Measurements from ENCODE around the gene TGFBI.

Gene TGFBI

DNA sequence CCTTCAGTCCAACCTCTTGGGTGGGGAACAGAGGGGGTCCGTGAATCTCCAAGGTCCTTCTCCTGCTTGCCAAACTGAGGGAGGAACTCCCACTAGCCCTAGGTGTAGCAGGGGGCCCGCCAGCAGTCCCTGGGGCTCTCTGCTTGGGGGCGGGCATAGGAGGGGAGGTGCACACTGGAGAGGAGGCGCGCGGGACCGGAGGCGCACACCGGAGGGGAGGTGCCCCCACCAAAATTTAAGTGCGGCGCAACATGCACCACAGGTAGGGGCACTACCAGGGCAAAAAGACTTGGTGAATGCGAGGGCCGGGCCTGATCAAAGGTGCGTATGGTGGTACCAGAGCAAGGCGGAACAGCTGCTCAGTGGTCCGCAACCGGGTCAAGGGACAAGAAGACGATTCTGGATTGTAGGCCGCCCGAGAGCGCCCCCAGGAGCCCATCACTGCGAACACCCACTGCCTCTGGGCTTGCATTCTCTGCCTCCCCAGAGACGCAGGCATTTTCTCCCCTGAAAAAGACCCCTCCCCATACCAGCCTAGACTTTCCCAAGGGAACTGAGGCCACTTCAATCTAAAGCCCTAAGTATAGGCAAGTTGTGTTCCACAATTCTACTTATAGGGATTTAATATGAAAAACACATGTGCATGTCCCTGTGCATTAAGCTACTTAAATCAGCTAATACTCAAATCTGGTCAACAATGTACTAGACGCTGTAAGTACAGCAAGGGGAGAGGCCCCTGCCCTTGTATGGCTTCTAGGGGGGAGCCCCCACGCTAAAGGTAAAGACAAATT, 50.6 kb downstream of the TGFBI start:
- no peak overlapping the region for H3K4me3 ChIP-seq (ENCODE audit: low read depth, low read length)
- no peak for DNase-seq (ENCODE audit: low read depth)
- TF ChIP-seq, protein P1, sequence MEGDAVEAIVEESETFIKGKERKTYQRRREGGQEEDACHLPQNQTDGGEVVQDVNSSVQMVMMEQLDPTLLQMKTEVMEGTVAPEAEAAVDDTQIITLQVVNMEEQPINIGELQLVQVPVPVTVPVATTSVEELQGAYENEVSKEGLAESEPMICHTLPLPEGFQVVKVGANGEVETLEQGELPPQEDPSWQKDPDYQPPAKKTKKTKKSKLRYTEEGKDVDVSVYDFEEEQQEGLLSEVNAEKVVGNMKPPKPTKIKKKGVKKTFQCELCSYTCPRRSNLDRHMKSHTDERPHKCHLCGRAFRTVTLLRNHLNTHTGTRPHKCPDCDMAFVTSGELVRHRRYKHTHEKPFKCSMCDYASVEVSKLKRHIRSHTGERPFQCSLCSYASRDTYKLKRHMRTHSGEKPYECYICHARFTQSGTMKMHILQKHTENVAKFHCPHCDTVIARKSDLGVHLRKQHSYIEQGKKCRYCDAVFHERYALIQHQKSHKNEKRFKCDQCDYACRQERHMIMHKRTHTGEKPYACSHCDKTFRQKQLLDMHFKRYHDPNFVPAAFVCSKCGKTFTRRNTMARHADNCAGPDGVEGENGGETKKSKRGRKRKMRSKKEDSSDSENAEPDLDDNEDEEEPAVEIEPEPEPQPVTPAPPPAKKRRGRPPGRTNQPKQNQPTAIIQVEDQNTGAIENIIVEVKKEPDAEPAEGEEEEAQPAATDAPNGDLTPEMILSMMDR (IDR thresholded peaks at IDR 0.05; ENCODE audit: control insufficient read depth, extremely low read depth, insufficient read depth): no peak

DNA sequence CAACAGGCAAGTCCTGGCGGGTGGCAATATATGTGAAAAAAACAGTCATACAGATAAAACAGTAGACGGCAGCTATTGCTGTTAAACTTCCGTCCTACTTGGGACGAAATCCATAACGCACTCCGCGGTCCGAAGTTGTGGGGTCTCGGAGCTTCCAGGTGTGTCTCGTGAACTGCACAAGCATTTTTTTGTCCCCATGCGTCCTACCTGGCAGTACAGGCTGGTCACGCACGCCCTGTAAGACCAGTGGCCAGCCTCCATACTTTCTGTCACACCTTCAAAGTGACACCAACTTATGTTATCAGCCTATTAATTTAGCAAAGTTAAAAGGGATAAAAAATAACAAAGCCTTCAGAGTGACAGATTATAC, 51.3 kb downstream of the TGFBI start:
- TF ChIP-seq, protein P1 (IDR thresholded peaks at IDR 0.05; ENCODE audit: control insufficient read depth, extremely low read depth, insufficient read depth): no peak
- no peak overlapping the region for H3K4me3 ChIP-seq (ENCODE audit: low read depth, low read length)
- no peak for DNase-seq (ENCODE audit: low read depth)

DNA sequence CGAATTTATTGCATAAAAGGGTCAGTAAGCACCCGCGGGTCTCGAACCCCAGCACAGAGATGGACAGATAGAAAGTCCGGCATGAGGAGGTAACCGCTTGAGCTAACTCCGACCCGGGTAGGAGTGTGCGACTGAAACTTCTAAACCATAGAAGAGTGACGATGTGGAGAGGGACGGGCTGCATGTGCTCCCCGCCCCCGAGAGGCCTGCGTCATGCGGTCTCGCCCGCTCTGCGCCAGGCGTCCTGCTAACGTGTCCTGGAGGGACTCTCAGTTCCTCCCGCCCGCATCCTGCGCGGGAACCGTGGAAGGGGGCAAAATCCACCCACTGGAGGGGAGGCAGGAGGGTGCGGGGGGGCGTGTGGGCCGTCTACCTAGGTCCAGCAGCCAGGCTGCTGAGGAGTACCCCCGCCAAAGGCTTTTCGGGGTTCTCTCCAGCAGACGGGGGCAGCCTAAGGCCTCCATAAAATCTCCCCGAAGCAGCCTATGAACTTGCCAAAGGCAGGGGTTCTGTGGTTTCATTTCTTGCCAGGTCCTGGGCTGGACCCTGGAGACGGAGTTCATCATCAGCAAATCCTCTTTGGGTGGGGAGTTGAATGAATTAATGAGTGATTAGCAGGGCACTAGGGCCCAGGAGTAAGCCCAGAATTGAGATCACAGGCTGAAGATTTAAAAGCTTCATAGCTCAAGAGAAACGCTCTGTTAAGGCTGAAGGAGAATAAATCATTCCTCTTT, 51.9 kb downstream of the TGFBI start:
- no peak for DNase-seq (ENCODE audit: low read depth)
- no peak overlapping the region for H3K4me3 ChIP-seq (ENCODE audit: low read depth, low read length)
- TF ChIP-seq, protein P1 (IDR thresholded peaks at IDR 0.05; ENCODE audit: control insufficient read depth, extremely low read depth, insufficient read depth): no peak

DNA sequence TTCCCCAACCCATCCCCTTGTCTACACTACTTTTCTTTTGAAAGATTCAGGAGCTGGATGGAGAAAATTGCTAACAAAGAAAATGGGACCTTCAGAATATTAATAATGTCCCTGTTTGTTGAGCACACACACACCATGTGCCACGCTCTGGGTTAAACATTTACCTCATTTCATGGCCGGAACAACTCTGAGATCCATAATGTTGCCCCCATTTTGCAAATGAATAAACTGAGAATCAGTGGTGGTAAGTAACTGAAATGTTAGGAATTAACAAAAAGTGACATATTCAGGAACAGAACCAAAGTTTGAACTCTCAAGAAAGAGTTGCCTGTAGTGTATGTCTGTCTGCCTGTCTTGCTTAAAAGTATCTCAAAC, 52.4 kb downstream of the TGFBI start:
- H3K4me3 ChIP-seq (ENCODE audit: low read depth, low read length): no peak overlapping the region
- TF ChIP-seq, protein P1 (IDR thresholded peaks at IDR 0.05; ENCODE audit: control insufficient read depth, extremely low read depth, insufficient read depth): no peak
- DNase-seq (ENCODE audit: low read depth): no peak

DNA sequence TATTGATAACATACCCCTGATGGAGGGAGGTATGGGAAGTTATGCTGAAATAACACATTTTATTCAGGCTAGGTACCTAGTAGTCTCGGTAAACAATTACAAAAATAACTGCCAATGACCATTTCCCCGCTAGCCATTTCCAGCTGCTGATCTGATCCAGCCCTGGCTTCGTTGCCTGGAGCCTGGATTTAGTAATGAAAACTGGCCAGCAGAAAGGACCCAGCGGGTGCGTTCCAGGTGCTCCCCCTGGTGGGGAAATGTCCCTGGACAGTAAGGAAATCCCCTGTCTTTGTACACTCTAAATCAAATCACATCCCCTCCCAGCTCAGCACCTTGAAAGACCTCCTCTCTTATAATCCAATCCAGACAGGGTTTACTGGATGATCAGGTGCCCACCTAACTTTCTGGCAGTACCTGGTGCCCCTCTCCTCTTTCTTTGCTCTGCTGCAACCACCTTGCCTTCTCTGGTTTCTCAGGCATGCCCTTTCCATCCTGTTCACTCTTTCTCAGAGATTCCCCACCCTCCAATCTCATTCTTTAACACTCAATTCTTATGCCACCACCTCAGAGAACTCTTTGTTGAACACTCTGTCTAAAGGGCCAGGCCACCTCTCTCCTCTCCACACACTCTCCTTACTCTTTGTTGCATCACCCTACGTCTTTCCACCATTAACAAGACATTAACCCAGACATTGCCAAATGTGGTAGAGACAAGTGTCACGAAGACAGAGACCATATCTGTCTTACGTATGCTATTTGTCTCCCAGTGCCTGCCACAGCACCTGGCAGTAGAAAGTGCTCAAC, 53.8 kb downstream of the TGFBI start:
- TF ChIP-seq, protein P1 (IDR thresholded peaks at IDR 0.05; ENCODE audit: control insufficient read depth, extremely low read depth, insufficient read depth): peak; percentile 78
- H3K4me3 ChIP-seq (ENCODE audit: low read depth, low read length): no peak overlapping the region
- peak; percentile 19 for DNase-seq (ENCODE audit: low read depth)

DNA sequence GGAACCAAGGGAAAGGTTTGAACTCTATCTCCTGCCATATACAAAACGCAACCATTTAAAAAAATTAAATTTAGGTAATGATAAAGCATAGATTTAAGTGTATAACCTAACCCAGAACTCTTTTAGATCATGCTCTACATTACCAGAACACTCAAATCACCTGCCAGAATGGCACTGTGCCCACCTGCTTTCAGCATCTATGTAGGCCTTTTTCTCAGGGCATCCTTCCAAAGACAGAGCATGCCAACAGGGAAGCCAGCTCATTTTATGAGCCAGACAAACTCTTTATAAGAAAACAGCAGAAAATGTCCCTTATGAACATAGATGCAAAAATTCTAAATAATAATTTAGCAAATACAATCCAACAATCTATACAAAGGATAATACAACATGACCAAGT, 55.9 kb downstream of the TGFBI start:
- TF ChIP-seq, protein P1 (IDR thresholded peaks at IDR 0.05; ENCODE audit: control insufficient read depth, extremely low read depth, insufficient read depth): no peak
- DNase-seq (ENCODE audit: low read depth): peak; percentile 93
- no peak overlapping the region for H3K4me3 ChIP-seq (ENCODE audit: low read depth, low read length)
